Suprapubic skin (tissue), 4 donors: Measurements from ENCODE around the gene DNMT3A. TPM values are rescaled to one million over a fixed set of nuclear protein-coding genes. Genes with fewer than 3 reads are reported as not detected.
"Not testable (repeated sequence)": the region's sequence is repeated elsewhere in the genome, so short reads cannot be mapped to it uniquely, and the experiment has no call there.

ENCODE experiments used
- DNase-seq, 2 donors: peaks; one replicate each; pipeline ENCODE4 v3.0.0-alpha.2; 2019; ENCODE audit warnings: low spot score in 2 of 2
- H3K27ac ChIP-seq: fragments of 200-600 bp; sonication (generic); one replicate; pipeline ENCODE4 v1.5.1; 2019
- H3K27me3 ChIP-seq: fragments of 200-600 bp; sonication (generic); one replicate; pipeline ENCODE4 v1.5.1; 2019
- H3K36me3 ChIP-seq: fragments of 200-600 bp; sonication (generic); one replicate; pipeline ENCODE4 v1.5.1; 2019
- H3K4me1 ChIP-seq: fragments of 200-600 bp; sonication (generic); one replicate; pipeline ENCODE4 v1.5.1; 2019
- H3K4me3 ChIP-seq: fragments of 200-600 bp; sonication (generic); one replicate; pipeline ENCODE4 v1.5.1; 2019; ENCODE audit warnings: mild to moderate bottlenecking
- H3K9me3 ChIP-seq: fragments of 200-600 bp; sonication (generic); one replicate; pipeline ENCODE4 v1.5.1; 2019
- CTCF ChIP-seq, 2 donors: fragments of 200-600 bp in 1 of 2; fragments of 450-650 bp in 1 of 2; sonication (generic) in 1 of 2; IDR thresholded peaks; one replicate each; pipeline ENCODE4 v1.5.1; 2016 to 2019; ENCODE audit warnings: antibody characterized with exemption in 2 of 2, mild to moderate bottlenecking in 1 of 2, moderate library complexity in 1 of 2
- EP300 ChIP-seq: sonication (generic); formaldehyde crosslinking; IDR thresholded peaks from one replicate; pipeline ENCODE4 v1.6.1; 2017; ENCODE audit warnings: antibody characterized with exemption
- POLR2A ChIP-seq, 2 donors: fragments of 450-650 bp; IDR thresholded peaks; one replicate each; pipeline ENCODE4 v1.6.1; 2017; ENCODE audit warnings: antibody characterized with exemption in 2 of 2, mild to moderate bottlenecking in 2 of 2, moderate library complexity in 2 of 2
- POLR2AphosphoS5 ChIP-seq, 3 donors: sonication (generic); formaldehyde crosslinking; IDR thresholded peaks; one replicate each; pipeline ENCODE4 v1.6.1; 2017; ENCODE audit warnings: antibody characterized with exemption in 3 of 3
- WGBS: methylation state at CpG from one replicate; pipeline ENCODE4 v1.1.5; 2018; 5-methylcytosine and 5-hydroxymethylcytosine counted together
- total RNA-seq, 4 donors: library from RNA; depleted of rRNA; stranded (reverse); fragments of >200 nt; gene quantifications; one replicate each; pipeline ENCODE4 v1.1.0, GENCODE V29; 2016

DNMT3A gene
- total RNA-seq, 4 donors from 2014 or later, result 4.0 to 12.8 (median 9.5) TPM

GRCh38 chr2:25215948-25216679, 125.6 kb downstream of the DNMT3A start:
- H3K9me3 ChIP-seq, result no peaks in the 10 kb centered on the region
- DNase-seq, result peak in 1 of 2 donors; percentile 80
- peak overlapping the region; percentile 52 for H3K27ac ChIP-seq
- WGBS, result 3% methylated on average over 21 of the region's 71 CpGs
- TF ChIP-seq CTCF (IDR thresholded peaks at IDR 0.05), result no peak
- no peak for TF ChIP-seq POLR2AphosphoS5 (IDR thresholded peaks at IDR 0.05)
- no peak for TF ChIP-seq EP300
- TF ChIP-seq POLR2A (IDR thresholded peaks at IDR 0.05), result no peak
- peaks cover 10% of the 10 kb centered on the region for H3K4me1 ChIP-seq
- no peaks in the 10 kb centered on the region for H3K36me3 ChIP-seq
- no peaks in the 10 kb centered on the region for H3K27me3 ChIP-seq
- peak overlapping the region; percentile 59 for H3K4me3 ChIP-seq

- Histone ChIP-seq H3K4me3 (no peak overlapping the region), H3K4me1 (peaks cover 10% of the 10 kb centered on the region), H3K27me3 (no peaks in the 10 kb centered on the region), H3K36me3 (no peaks in the 10 kb centered on the region), H3K9me3 (no peaks in the 10 kb centered on the region), H3K27ac (no peak overlapping the region)
- 63% methylated on average over 5 of the region's 5 CpGs for whole genome bisulfite sequencing
- DNase-seq, result no peak
- no peak for TF ChIP-seq CTCF (IDR thresholded peaks at IDR 0.05)
- no peak for TF ChIP-seq POLR2AphosphoS5 (IDR thresholded peaks at IDR 0.05)
Measured at GRCh38 chr2:25215232-25215631, 126.5 kb downstream of the DNMT3A start.

GRCh38 chr2:25213229-25213628, 128.5 kb downstream of the DNMT3A start:
- no peak for TF ChIP-seq CTCF (IDR thresholded peaks at IDR 0.05)
- no peak overlapping the region for H3K4me3 ChIP-seq
- no peak overlapping the region for H3K27ac ChIP-seq
- H3K36me3 ChIP-seq, result no peaks in the 10 kb centered on the region
- H3K27me3 ChIP-seq, result no peaks in the 10 kb centered on the region
- WGBS, result 59% methylated on average over 8 of the region's 8 CpGs
- no peak for DNase-seq
- H3K4me1 ChIP-seq, result peaks cover 10% of the 10 kb centered on the region
- no peaks in the 10 kb centered on the region for H3K9me3 ChIP-seq

GRCh38 chr2:25210923-25211322, 130.8 kb downstream of the DNMT3A start:
- not testable (repeated sequence) for H3K9me3 ChIP-seq, H3K4me1 ChIP-seq, H3K27ac ChIP-seq, DNase-seq, H3K36me3 ChIP-seq, H3K27me3 ChIP-seq, H3K4me3 ChIP-seq
- 95% methylated on average over 6 of the region's 6 CpGs for WGBS

- TF ChIP-seq CTCF (IDR thresholded peaks at IDR 0.05), result no peak
- no peak for TF ChIP-seq EP300
- no peak for TF ChIP-seq POLR2A (IDR thresholded peaks at IDR 0.05)
- TF ChIP-seq POLR2AphosphoS5 (IDR thresholded peaks at IDR 0.05), result no peak
- Histone ChIP-seq H3K4me1 (peaks cover 2% of the 10 kb centered on the region), H3K36me3 (no peaks in the 10 kb centered on the region), H3K27me3 (peaks cover 2% of the 10 kb centered on the region), H3K9me3 (no peaks in the 10 kb centered on the region), H3K27ac (no peak overlapping the region), H3K4me3 (no peak overlapping the region)
- DNase-seq, result no peak
- 75% methylated on average over 4 of the region's 5 CpGs for WGBS
Measured at GRCh38 chr2:25207078-25207545, 134.6 kb downstream of the DNMT3A start.
